Measurements from ENCODE around the gene UBA3.

The UBA3 gene

GRCh38 chr3:69121950-69122349 is 41.8 kb upstream of the UBA3 start:
- no peak overlapping the region for H3K4me3 ChIP-seq (ENCODE audit: control insufficient read depth, low read depth, low read length)
- DNase-seq (ENCODE audit: low read depth): no peak
- TF ChIP-seq CTCF (conservative IDR thresholded peaks at IDR 0.05; ENCODE audit: control insufficient read depth, insufficient read depth, low read depth, low read length): no peak

- no peak for TF ChIP-seq CTCF (conservative IDR thresholded peaks at IDR 0.05; ENCODE audit: control insufficient read depth, insufficient read depth, low read depth, low read length)
- DNase-seq (ENCODE audit: low read depth): no peak
Observed at GRCh38 chr3:69121513-69121912, 41.3 kb upstream of the UBA3 start.

GRCh38 chr3:69120879-69121464 is 40.8 kb upstream of the UBA3 start:
- TF ChIP-seq CTCF (conservative IDR thresholded peaks at IDR 0.05; ENCODE audit: control insufficient read depth, insufficient read depth, low read depth, low read length): peak; percentile 99
- no peak overlapping the region for H3K4me3 ChIP-seq (ENCODE audit: control insufficient read depth, low read depth, low read length)
- DNase-seq (ENCODE audit: low read depth): peak; percentile 81

More at GRCh38 chr3:69121513-69121912, 41.3 kb upstream of the UBA3 start:
- H3K4me3 ChIP-seq (ENCODE audit: control insufficient read depth, low read depth, low read length): no peak overlapping the region

GRCh38 chr3:69119681-69120080 is 39.5 kb upstream of the UBA3 start:
- no peak overlapping the region for H3K4me3 ChIP-seq (ENCODE audit: control insufficient read depth, low read depth, low read length)
- DNase-seq (ENCODE audit: low read depth): no peak
- TF ChIP-seq CTCF (conservative IDR thresholded peaks at IDR 0.05; ENCODE audit: control insufficient read depth, insufficient read depth, low read depth, low read length): no peak

- no peak for TF ChIP-seq CTCF (conservative IDR thresholded peaks at IDR 0.05; ENCODE audit: control insufficient read depth, insufficient read depth, low read depth, low read length)
- DNase-seq (ENCODE audit: low read depth): no peak
- no peak overlapping the region for H3K4me3 ChIP-seq (ENCODE audit: control insufficient read depth, low read depth, low read length)
Observed at GRCh38 chr3:69119138-69119537, 39.0 kb upstream of the UBA3 start.

GRCh38 chr3:69118555-69118954 is 38.4 kb upstream of the UBA3 start:
- no peak for TF ChIP-seq CTCF (conservative IDR thresholded peaks at IDR 0.05; ENCODE audit: control insufficient read depth, insufficient read depth, low read depth, low read length)
- no peak for DNase-seq (ENCODE audit: low read depth)
- no peak overlapping the region for H3K4me3 ChIP-seq (ENCODE audit: control insufficient read depth, low read depth, low read length)

GRCh38 chr3:69116897-69117296 is 36.7 kb upstream of the UBA3 start:
- DNase-seq (ENCODE audit: low read depth): no peak
- TF ChIP-seq CTCF (conservative IDR thresholded peaks at IDR 0.05; ENCODE audit: control insufficient read depth, insufficient read depth, low read depth, low read length): no peak
- H3K4me3 ChIP-seq (ENCODE audit: control insufficient read depth, low read depth, low read length): no peak overlapping the region

Data from fibroblast of mammary gland (primary cell).